HepG2 (cell line): ENCODE data around the gene NYNRIN. TPM values are rescaled to one million over a fixed set of nuclear protein-coding genes. Genes with fewer than 3 reads are reported as not detected.
A peak's percentile ranks its signal among the peaks of the same experiment; 100 is the strongest.

Source experiments
- ARHGAP35 ChIP-seq: sonication (generic); formaldehyde crosslinking; IDR thresholded peaks from 2 replicates; pipeline ENCODE4 v1.9.0; 2022; ENCODE audit warnings: mild to moderate bottlenecking, inconsistent platforms, moderate library complexity, missing genetic modification reagents, borderline replicate concordance
- CBX5 ChIP-seq: sonication (generic); formaldehyde crosslinking; IDR thresholded peaks from 2 replicates; pipeline ENCODE4 v1.4.0; 2020; ENCODE audit warnings: missing genetic modification reagents, borderline replicate concordance
- DBP ChIP-seq: sonication (generic); formaldehyde crosslinking; IDR thresholded peaks from 2 replicates; pipeline ENCODE4 v1.4.0; 2020; ENCODE audit warnings: missing genetic modification reagents; ENCODE audit errors: not compliant biosample characterization
- FOXP4 ChIP-seq: sonication (generic); formaldehyde crosslinking; IDR thresholded peaks from 2 replicates; pipeline ENCODE4 v1.4.0; 2020; ENCODE audit warnings: missing genetic modification reagents
- GMEB1 ChIP-seq: sonication (generic); formaldehyde crosslinking; IDR thresholded peaks from 2 replicates; pipeline ENCODE4 v1.5.1; 2020; ENCODE audit warnings: missing genetic modification reagents, mild to moderate bottlenecking, borderline replicate concordance
- IKZF5 ChIP-seq: IDR thresholded peaks from 2 replicates; pipeline ENCODE4 v1.6.1; 2018; ENCODE audit warnings: missing genetic modification reagents, mild to moderate bottlenecking, missing compliant biosample characterization
- MAFG ChIP-seq: sonication (generic); formaldehyde crosslinking; IDR thresholded peaks from 2 replicates; pipeline ENCODE4 v1.5.1; 2020; ENCODE audit warnings: mild to moderate bottlenecking, missing genetic modification reagents
- MAFK ChIP-seq, 2 experiments: IDR thresholded peaks in 1 of 2; conservative IDR thresholded peaks in 1 of 2; 2 replicates each; pipeline ENCODE4 v1.6.1; 2011; ENCODE audit warnings: improper control_type of control experiment in 2 of 2, low read length in 2 of 2
- NCOA2 ChIP-seq: sonication (generic); formaldehyde crosslinking; IDR thresholded peaks from 2 replicates; pipeline ENCODE4 v1.8.0; 2022; ENCODE audit warnings: inconsistent platforms
- SMC3 ChIP-seq: IDR thresholded peaks from 2 replicates; pipeline ENCODE4 v1.6.1; 2011; ENCODE audit warnings: low read length, improper control_type of control experiment
- SNAPC2 ChIP-seq: sonication (generic); formaldehyde crosslinking; IDR thresholded peaks from 2 replicates; pipeline ENCODE4 v1.8.1; 2022; ENCODE audit warnings: mild to moderate bottlenecking, missing genetic modification reagents
- ZBED4 ChIP-seq: sonication (generic); formaldehyde crosslinking; IDR thresholded peaks from 2 replicates; pipeline ENCODE4 v1.4.0; 2020; ENCODE audit warnings: missing genetic modification reagents, borderline replicate concordance
- ZFY ChIP-seq: sonication (generic); formaldehyde crosslinking; IDR thresholded peaks from 2 replicates; pipeline ENCODE4 v1.4.0; 2020; ENCODE audit warnings: missing genetic modification reagents
- ZGPAT ChIP-seq: IDR thresholded peaks from 2 replicates; pipeline ENCODE4 v1.6.1; 2016; ENCODE audit warnings: mild to moderate bottlenecking
- ZNF180 ChIP-seq: sonication (generic); formaldehyde crosslinking; IDR thresholded peaks from 2 replicates; pipeline ENCODE4 v1.4.0; 2020; ENCODE audit warnings: low read depth, missing genetic modification reagents, borderline replicate concordance
- ZNF629 ChIP-seq: sonication (generic); formaldehyde crosslinking; conservative IDR thresholded peaks from 2 replicates; pipeline ENCODE4 v1.5.0; 2020; ENCODE audit warnings: missing genetic modification reagents
- ZNF660 ChIP-seq: sonication (generic); formaldehyde crosslinking; IDR thresholded peaks from 2 replicates; pipeline ENCODE4 v1.5.1; 2020; ENCODE audit warnings: mild to moderate bottlenecking, low read depth, missing genetic modification reagents, borderline replicate concordance
- ZNF678 ChIP-seq: sonication (generic); formaldehyde crosslinking; IDR thresholded peaks from 2 replicates; pipeline ENCODE4 v1.4.0; 2020; ENCODE audit warnings: mild to moderate bottlenecking, missing genetic modification reagents
- polyA plus RNA-seq, 8 experiments: library from polyadenylated mRNA; depleted of rRNA in 3 of 8; stranded (reverse) in 7 of 8; unstranded in 1 of 8; fragments of >200 nt; fragmentation: Illumina TruSeq in 4 of 8; extraction: Trizol in 4 of 8; gene quantifications; 2 replicates each; pipeline versions ENCODE4 v1.2.1 to v1.2.3, GENCODE V29; 2011 to 2016; ENCODE audit warnings: low read depth in 4 of 8, missing spikeins in 1 of 8, mixed read lengths in 1 of 8; ENCODE audit not compliant: insufficient read depth in 1 of 8
- total RNA-seq, 5 experiments: library from RNA; depleted of rRNA; stranded (reverse); fragments of >200 nt; fragmentation: Illumina TruSeq; extraction: Trizol; gene quantifications; 2 replicates each; pipeline ENCODE4 v1.2.3, GENCODE V29; 2016; ENCODE audit warnings: low read depth in 1 of 5

Gene NYNRIN
- total and polyA plus RNA-seq, 2 of the 13 experiments (the other 11 are each of a cell fraction or from before 2014, with no cell fraction given), result 0.63 to 1.1 TPM

- TF ChIP-seq GMEB1, result no peak
- no peak for TF ChIP-seq MAFG (CRISPR knock-in tag)
- no peak for TF ChIP-seq ZGPAT (CRISPR knock-in tag)
- no peak for TF ChIP-seq DBP (CRISPR knock-in tag)
- no peak for TF ChIP-seq ZFY
- peak; percentile 25; the same call in 1 of the 2 replicates for TF ChIP-seq IKZF5 (CRISPR knock-in tag)
- TF ChIP-seq ZNF629 (CRISPR knock-in tag), result no peak
- TF ChIP-seq SMC3, result no peak
- TF ChIP-seq ZNF678, result no peak
- TF ChIP-seq MAFK (conservative IDR thresholded peaks at IDR 0.05 in 1 of 2, IDR thresholded peaks at IDR 0.05 in 1 of 2; ENCODE audit: low read length in 2 of 2), result peak; percentile 93 to 94
- no peak for TF ChIP-seq CBX5 (CRISPR knock-in tag)
- TF ChIP-seq FOXP4 (CRISPR knock-in tag), result no peak
- TF ChIP-seq ZNF180 (CRISPR knock-in tag), result no peak
- TF ChIP-seq ZBED4 (CRISPR knock-in tag), result no peak
- no peak for TF ChIP-seq NCOA2 (CRISPR knock-in tag)
- no peak for TF ChIP-seq ZNF660 (CRISPR knock-in tag)
- TF ChIP-seq ARHGAP35 (CRISPR knock-in tag), result no peak
- TF ChIP-seq SNAPC2 (CRISPR knock-in tag), result peak; percentile 73; the same call in 1 of the 2 replicates
These were observed 1.4 kb downstream of the NYNRIN start (continued) for GRCh38 chr14:24399999-24400718.
